Right lung (tissue), 5 donors: ENCODE data around the gene ADCY3. TPM values are rescaled to one million over a fixed set of nuclear protein-coding genes. Genes with fewer than 3 reads are reported as not detected.
A peak's percentile ranks its signal among the peaks of the same experiment; 100 is the strongest.

ENCODE experiments used
- DNase-seq, 2 donors: peaks; one replicate each; pipeline ENCODE4 v3.0.0-alpha.2; 2013
- polyA plus RNA-seq, 5 donors: library from polyadenylated mRNA; unstranded; fragments of 120-200 nt; gene quantifications; one replicate each; pipeline versions ENCODE4 v1.2.1 to v1.2.3, GENCODE V29; 2013; ENCODE audit warnings: inconsistent platforms in 1 of 5, low replicate concordance in 1 of 5; ENCODE audit not compliant: insufficient read length in 5 of 5, insufficient read depth in 1 of 5

Gene ADCY3
- polyA plus RNA-seq, 5 donors = 33.5 to 37.9 (median 35.4) TPM

- DNase-seq = no peak
Observed at GRCh38 chr2:24831221-24832072, 88.6 kb downstream of the ADCY3 start.

- DNase-seq = no peak
Observed at GRCh38 chr2:24830786-24831185, 89.3 kb downstream of the ADCY3 start.

GRCh38 chr2:24830351-24830750 is 89.7 kb downstream of the ADCY3 start:
- no peak for DNase-seq

GRCh38 chr2:24828238-24828996 is 91.6 kb downstream of the ADCY3 start:
- DNase-seq = no peak

- DNase-seq = peak; percentile 75 to 83
Observed at GRCh38 chr2:24827321-24828237, 92.5 kb downstream of the ADCY3 start.

- no peak for DNase-seq
Observed at GRCh38 chr2:24826773-24827145, 93.3 kb downstream of the ADCY3 start.

- DNase-seq = no peak
Observed at GRCh38 chr2:24825883-24826772, 93.9 kb downstream of the ADCY3 start.

GRCh38 chr2:24824966-24825882 is 94.8 kb downstream of the ADCY3 start:
- DNase-seq = no peak

GRCh38 chr2:24824071-24824588 is 95.9 kb downstream of the ADCY3 start:
- no peak for DNase-seq

- DNase-seq = no peak
Observed at GRCh38 chr2:24822049-24822706, 97.9 kb downstream of the ADCY3 start.

- no peak for DNase-seq
Observed at GRCh38 chr2:24821433-24821891, 98.6 kb downstream of the ADCY3 start.

GRCh38 chr2:24820598-24821432 is 99.2 kb downstream of the ADCY3 start:
- no peak for DNase-seq

- DNase-seq = no peak
Observed at GRCh38 chr2:24820175-24820513, 99.9 kb downstream of the ADCY3 start.

GRCh38 chr2:24819442-24820174 is 100.4 kb downstream of the ADCY3 start:
- no peak for DNase-seq

- no peak for DNase-seq
Observed at GRCh38 chr2:24818721-24819167, 101.3 kb downstream of the ADCY3 start.

GRCh38 chr2:24816884-24817283 is 103.2 kb downstream of the ADCY3 start:
- DNase-seq = no peak

- DNase-seq = no peak
Observed at GRCh38 chr2:24816404-24816803, 103.6 kb downstream of the ADCY3 start.
